ENCODE data around the gene EIF4ENIF1.

GRCh38 chr22:31447337-31447736, 42.3 kb downstream of the EIF4ENIF1 start:
- TF ChIP-seq CTCF (IDR thresholded peaks at IDR 0.05; ENCODE audit: insufficient read depth, low read length, poor library complexity, severe bottlenecking) (no peak), EZH2phosphoT487 (conservative IDR thresholded peaks at IDR 0.05; ENCODE audit: low read length) (no peak)

All from SU-DHL-6 (cell line).